GM12873 (cell line): ENCODE data around the gene PDK1.

Source experiments
- CTCF ChIP-seq: IDR thresholded peaks from 2 replicates; pipeline ENCODE4 v1.5.1; 2012; ENCODE audit warnings: low read depth, mild to moderate bottlenecking, moderate library complexity, low read length, control low read depth; ENCODE audit not compliant: insufficient read depth; ENCODE audit errors: missing control alignments

PDK1 gene

GRCh38 chr2:172540421-172540820, 15.5 kb upstream of the PDK1 start:
- no peak for TF ChIP-seq CTCF

GRCh38 chr2:172545408-172546075, 10.3 kb upstream of the PDK1 start:
- no peak for TF ChIP-seq CTCF

GRCh38 chr2:172549131-172549530, 6.8 kb upstream of the PDK1 start:
- TF ChIP-seq CTCF: no peak

GRCh38 chr2:172550419-172550818, 5.5 kb upstream of the PDK1 start:
- TF ChIP-seq CTCF: no peak

GRCh38 chr2:172551271-172551670, 4.6 kb upstream of the PDK1 start:
- no peak for TF ChIP-seq CTCF

GRCh38 chr2:172552547-172553291, 3.2 kb upstream of the PDK1 start:
- no peak for TF ChIP-seq CTCF

- TF ChIP-seq CTCF: no peak
Observed at GRCh38 chr2:172554352-172555271, 1.3 kb upstream of the PDK1 start.
